ENCODE results near the gene HOXB1.
"Not testable (repeated sequence)": the region's sequence is repeated elsewhere in the genome, so short reads cannot be mapped to it uniquely, and the experiment has no call there.

HOXB1 gene

DNA sequence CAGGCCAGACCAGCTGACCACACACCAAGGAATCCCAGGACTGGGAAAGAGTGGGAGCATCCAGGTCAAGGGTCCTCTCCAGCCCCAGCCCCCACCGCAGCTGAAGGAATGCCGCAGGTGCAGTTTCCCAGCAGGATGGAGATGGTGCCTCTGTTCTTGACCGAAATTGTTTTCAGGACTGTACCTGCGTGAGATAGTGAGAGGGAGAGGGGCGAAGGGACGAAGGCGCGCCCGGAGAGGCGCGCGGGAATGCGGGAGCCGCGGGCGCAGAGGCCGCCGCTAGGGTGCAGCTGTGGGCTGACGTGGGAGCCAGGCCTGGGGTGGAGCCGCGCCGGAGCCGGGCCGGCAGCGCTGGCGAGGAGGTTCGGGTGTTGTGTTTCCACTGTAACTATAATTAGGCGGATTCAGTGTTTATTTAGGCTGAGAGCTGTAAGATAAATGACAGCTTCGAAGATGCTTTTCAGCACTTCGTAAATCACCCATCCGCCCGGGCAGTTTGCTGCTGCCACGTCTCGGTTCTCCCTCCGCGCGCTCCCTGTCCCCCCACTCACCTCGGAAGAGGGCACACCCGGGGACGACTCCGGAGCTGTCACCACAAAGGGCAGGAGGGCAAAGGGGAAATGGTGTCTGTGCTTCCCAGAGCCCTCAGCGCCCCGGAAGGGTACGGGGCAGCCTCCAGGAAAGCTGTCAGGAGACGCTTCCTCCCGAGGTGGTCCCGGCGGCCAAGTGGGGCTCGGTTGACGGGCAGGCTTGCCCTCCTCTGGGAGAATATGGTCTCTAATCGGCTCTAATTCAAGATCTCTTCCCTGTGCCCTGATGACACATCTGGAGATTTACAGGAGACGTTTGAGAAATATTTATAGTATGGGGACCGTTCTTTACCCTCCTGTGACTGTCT lies 38.2 kb downstream of the HOXB1 start:
- DNase-seq, result peak; percentile 68

DNA sequence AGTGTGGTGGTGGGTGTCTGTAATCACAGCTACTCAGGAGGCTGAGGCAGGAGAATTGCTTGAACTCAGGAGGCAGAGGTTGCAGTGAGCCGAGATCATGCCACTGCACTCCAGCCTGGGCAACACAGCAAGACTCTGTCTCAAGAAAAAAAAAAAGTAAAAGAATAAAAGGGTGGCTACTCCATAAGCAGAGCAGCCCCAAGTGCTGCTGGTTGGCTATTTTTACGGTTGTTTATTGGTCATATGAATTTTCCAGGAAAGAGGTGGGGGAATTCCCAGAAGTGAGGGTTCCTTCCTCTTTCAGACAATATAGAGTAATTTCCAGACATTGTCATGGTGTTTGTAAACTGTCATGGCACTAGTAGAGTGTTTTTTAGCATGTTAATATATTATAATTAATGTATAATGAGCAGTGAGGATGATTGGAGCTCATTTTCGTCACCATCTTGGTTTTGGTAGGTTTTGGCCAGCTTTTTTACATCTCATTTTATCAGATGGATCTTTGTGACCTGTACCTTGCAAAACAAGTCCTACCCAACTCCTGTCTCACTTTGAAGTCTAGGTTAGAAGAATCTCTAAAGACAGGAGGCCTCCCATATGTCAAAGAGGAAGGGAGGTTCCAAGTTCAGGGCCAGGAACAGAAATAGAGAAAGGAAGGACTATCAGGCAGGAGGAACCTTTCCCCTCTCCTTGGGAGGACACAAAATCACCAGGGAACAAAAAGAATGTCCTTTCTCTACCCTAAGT lies 39.1 kb downstream of the HOXB1 start:
- no peak for DNase-seq

DNA sequence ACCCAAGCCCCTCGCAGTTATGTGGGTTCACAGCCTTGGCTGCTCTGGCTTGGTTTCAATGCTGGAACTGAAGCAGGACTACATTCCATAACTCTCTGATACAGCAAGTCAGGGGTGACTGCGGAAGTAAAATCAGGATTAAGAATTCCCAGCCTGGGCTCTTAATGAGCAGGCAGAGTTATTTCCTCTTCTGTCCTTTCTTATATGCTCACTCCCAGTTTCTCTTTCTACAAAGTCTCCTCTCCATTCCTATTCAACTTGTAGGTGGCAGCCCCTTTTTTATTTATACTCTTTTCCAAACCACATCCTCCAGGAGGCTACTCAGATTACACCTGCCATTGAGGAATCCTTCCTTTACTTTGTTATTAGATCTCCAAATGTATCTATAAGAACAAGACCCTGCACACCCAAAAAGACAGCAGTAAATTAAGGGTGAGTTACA lies 40.3 kb downstream of the HOXB1 start:
- DNase-seq, result no peak

DNA sequence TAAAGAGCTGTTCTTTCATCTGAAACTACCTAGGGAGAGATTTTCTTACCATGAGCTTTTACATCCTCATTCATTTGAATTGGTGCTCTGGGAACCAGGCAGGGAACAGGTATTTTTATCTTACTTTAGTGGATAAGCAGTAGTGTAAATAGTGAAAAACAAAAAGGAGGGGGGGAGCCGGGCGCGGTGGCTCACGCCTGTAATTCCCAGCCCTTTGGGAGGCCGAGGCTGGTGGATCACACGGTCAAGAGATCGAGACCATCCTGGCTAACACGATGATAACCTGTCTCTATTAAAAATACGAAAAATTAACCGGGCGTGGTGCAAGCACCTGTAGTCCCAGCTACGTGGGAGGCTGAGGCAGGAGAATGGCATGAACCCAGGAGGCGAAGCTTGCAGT lies 41.0 kb downstream of the HOXB1 start:
- no peak for DNase-seq

DNA sequence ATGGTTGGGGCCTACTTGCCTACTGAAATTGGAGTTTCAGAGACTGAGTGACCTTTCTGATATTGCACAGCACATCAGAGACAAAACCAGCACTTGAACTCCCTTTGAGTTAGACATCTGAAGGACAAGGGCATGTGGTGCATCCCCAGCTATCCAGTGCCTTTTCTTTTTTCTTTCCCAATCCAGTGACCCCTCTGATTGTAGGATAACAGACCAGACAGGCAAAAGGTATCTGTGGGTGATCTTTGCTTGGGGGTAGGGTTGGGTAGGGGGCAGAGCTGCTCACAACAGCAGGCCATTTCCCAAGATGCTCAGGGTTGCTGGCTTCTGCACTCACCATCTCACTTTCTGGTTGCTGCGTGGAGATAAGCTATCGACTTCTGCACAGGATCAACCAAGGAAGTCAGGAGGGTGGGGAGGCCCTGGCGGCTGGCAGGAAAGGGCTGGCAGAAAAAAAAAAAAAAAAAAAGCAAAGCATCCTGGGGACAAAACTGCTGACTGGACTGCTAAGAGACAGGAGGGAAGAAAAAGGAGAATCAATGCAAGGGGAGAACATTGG lies 42.2 kb downstream of the HOXB1 start:
- DNase-seq, result no peak

DNA sequence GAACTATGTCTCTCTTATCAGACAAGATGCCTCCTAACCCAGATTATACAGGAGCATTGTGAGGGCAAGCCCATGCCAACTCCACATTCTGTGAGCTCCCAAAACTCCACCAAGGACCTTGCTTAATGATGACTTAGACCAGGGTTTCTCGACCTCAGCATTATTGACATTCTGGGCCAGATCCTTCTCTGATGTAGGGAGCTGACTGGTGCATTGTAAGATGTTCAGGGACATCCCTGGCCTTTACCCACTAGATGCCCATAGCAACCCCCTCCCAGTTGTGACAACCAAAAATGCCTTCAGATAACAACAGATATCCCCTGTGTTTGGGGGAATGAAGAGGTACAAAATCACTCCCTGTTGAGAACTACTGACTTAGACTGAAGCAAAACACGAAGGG lies 43.6 kb downstream of the HOXB1 start:
- DNase-seq, result no peak

DNA sequence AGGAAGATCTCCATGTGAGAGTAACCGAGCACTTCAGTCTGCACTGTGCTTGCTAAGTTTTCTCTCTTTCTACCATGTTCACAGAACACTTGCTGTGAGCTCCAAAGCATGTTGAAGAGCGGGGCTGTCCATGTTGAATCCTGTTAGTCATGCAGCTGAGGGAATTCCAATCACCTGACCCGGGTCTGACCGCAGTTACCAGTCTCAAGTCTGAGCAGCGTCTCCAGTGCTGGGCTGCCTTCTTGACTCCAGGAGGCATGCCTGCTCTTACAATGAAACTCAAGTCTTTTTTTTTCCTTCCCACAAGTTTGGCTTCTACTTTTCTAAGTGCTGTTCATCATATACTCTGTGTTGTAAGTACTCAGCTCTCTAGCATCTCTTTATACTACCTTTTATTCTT lies 44.3 kb downstream of the HOXB1 start:
- DNase-seq, result no peak

DNA sequence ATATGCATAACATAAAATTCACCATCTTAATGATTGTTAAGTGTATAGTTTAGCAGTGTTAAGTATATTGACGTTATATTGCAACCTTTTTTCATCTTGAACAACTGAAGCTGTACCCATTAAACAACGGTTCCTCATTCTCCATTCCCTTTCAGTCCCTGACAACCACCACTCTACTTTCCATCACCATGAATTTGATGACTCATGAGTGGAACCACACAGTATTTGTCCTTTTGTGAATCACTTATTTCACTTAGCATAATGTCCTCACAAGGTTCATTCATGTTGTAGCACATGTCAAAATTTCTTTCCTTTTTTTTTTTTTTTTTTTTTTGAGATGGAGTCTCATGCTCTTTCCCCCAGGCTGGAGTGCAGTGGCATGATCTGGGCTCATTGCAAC lies 46.0 kb downstream of the HOXB1 start:
- DNase-seq, result no peak

DNA sequence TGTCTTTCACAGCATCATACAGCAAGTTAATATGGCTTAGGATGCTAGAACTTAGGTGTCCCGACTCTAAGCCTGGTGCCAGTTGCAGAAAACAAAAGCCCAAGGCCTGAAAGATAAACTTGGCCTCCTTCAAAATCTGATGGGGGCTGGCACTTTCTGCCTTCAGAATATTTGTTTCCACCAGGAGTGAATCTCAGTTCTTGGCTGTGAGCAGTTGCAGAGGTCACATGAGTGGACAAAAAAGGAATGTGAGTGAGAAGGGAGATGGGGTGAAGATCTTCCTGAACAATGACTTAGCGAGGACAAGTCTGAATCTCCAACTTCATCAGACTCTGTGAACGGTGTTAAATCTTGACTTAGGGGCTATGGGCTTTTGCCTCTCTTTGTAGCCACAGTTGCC lies 46.6 kb downstream of the HOXB1 start:
- DNase-seq, result no peak

DNA sequence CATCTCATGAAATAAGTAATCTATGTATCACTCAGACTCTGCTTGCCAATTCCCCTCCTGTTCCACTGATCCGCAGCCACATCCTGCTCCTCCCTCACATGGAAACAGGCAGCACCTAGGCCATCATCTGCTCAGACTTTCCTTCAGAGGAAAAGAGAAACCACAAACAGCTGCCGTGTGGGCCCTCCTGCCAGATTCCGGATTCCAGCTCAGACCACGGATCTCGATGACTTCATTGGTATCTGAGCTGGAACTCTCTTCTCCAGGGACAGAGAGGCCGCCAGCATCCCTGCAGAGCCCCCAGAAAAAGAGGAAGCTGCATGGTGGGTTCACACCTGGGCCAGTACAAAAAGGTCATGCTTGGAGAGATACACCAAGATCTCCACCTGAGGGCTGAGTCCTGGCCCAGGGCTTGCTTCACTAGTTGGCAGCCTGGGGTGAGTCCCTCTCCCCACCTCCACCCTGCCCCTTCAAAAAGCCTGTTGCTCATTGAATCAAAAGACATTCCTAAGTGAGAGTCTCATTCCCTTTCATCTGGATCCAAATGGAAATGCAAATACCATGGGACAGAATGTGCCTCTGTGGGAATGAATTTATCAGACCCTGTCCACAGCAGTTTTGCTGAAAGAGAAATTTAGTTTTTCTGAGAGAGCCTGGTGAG lies 47.2 kb downstream of the HOXB1 start:
- DNase-seq, result peak; percentile 88

DNA sequence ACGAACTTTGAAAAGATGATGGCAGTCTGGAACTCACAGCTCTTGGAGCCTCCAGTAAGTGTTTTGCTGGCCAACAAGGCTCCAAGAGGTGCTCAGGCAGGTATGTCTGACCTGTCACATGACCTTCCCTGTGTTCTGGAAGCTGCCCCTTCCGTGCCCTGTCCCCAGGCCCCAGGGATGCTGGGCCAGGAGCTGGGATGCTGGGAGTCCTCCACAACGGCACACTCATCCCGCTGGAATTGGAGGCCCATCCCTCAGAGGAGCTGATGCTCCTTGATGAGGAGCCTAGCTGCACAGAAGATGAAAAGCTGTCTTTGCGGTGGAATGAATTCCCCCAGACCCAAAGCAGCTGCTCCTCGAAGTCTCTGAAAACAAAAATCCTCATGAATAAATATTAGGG lies 47.8 kb downstream of the HOXB1 start:
- DNase-seq, result no peak

DNA sequence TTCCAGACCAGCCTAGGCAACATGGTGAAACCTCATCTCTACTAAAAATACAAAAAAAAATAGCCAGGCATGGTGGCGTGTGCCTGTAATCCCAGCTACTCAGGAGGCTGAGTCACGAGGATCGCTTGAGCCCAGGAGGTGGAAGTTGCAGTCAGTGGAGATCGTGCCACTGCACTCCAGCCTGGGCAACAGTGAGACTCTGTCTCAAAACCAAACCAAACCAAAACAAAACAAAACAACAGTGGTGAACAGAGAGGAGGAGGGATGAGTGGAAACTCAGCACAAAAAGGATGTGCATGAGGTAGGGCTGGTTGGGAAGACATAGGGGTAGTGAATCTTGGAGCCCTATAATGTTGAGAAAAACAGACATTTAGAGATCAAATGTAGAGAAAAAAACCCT lies 48.5 kb downstream of the HOXB1 start:
- not testable (repeated sequence) for DNase-seq

DNA sequence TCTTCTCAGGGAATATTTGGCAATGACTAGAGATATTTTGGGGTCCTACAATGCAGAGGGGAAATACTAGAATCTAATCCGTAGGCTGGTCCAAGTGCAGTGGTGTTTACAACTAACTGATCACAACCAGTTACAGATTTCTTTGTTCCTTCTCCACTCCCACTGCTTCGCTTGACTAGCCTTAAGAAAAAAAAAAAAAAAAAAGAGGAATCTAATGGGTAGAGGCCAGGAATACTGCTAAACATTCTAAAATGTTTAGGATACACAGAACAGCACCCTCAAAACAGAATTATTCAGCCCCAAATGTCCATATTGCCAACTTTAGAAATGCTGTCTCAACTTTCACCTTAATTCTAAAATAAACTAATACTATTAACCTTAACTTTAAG lies 51.8 kb downstream of the HOXB1 start:
- DNase-seq, result no peak
